GM12875 (cell line): ENCODE measurements around the gene ATP11C.
"Not testable (repeated sequence)": the region's sequence is repeated elsewhere in the genome, so short reads cannot be mapped to it uniquely, and the experiment has no call there.

Source experiments
- H3K4me3 ChIP-seq: one replicate; pipeline ENCODE4 v1.5.1; 2011; ENCODE audit warnings: low read depth, low read length, control low read depth
- TF ChIP-seq, protein P1 (sequence below): IDR thresholded peaks from 2 replicates; pipeline ENCODE4 v1.5.1; 2011; ENCODE audit warnings: low read depth, mild to moderate bottlenecking, control low read depth, inconsistent platforms, low read length, moderate library complexity, borderline replicate concordance; ENCODE audit not compliant: insufficient read depth

The ATP11C gene

DNA sequence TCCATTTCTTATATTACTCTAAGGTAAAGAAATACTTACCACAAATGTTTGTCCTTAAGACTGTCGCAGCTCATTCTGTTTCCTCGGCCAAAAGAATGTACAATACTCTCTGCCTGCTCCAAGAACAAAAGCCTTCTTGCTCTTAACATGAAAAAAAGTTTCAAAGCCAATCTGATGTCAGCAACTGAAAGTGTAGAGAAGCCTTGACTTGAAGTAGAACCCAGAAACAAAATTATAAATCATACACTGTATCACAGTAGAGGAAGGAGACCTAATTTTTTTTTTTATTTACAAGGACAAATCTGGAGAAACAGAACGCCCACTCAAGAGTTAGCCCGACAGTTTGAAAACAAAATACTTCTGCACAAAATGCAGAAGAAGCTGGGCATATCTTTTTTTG lies 224.8 kb downstream of the ATP11C start, which contains the start of gene MCF2:
Gene MCF2, minus strand, starts transcription at position 101 of the 400 bp plus-strand sequence. CDS start 56,423 bp downstream, outside the sequence.
- TF ChIP-seq, protein P1, sequence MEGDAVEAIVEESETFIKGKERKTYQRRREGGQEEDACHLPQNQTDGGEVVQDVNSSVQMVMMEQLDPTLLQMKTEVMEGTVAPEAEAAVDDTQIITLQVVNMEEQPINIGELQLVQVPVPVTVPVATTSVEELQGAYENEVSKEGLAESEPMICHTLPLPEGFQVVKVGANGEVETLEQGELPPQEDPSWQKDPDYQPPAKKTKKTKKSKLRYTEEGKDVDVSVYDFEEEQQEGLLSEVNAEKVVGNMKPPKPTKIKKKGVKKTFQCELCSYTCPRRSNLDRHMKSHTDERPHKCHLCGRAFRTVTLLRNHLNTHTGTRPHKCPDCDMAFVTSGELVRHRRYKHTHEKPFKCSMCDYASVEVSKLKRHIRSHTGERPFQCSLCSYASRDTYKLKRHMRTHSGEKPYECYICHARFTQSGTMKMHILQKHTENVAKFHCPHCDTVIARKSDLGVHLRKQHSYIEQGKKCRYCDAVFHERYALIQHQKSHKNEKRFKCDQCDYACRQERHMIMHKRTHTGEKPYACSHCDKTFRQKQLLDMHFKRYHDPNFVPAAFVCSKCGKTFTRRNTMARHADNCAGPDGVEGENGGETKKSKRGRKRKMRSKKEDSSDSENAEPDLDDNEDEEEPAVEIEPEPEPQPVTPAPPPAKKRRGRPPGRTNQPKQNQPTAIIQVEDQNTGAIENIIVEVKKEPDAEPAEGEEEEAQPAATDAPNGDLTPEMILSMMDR, result no peak
- no peak within 1 kb of the TSS for H3K4me3 ChIP-seq

DNA sequence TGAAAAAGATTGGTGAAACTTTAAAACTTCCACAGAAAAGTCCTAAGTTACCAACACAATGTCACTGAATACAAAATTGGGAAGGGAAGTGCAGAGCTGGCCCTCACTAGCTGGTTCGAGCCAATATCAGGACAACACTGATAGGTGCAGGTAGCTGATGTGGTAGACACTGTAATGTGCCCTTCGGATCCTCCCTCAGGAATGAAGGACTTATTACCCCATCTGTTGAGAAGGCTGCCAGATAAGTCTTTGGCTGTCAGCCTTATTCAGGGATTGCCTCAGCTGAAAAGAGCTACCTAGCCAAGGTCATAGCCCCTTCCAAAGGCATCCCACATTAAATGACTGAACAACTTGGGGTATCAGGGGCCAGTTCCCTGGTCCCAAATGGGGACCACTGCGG lies 230.2 kb downstream of the ATP11C start:
- no peak overlapping the region for H3K4me3 ChIP-seq
- TF ChIP-seq, protein P1, result no peak

DNA sequence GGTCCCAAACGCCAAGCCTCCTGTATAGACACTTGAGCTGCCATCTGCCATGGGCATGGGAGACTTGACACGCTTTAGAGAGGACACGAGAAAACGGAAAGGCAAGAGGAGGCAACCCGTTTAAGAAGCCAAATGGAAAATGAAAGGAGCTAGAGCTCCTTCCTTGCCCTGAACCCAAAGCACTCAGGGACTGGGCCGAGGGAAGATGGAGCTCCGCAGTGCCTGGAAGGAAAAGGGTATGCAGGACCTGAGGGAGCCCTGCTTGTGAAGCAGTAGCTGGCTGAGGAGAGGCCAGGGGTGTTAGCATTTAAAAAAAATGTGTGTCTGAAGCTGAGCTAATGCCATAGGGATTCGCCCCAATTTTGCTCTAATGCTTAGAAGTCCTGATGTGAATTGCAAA lies 239.9 kb downstream of the ATP11C start:
- no peak overlapping the region for H3K4me3 ChIP-seq
- TF ChIP-seq, protein P1, result no peak

- peak overlapping the region; percentile 29 for H3K4me3 ChIP-seq
- TF ChIP-seq, protein P1, result no peak
Observed at GRCh38 chrX:139692506-139692849, 240.4 kb downstream of the ATP11C start.

- H3K4me3 ChIP-seq, result peak overlapping the region; percentile 29
- TF ChIP-seq, protein P1, result no peak
Observed at GRCh38 chrX:139691843-139692505, 240.9 kb downstream of the ATP11C start.

DNA sequence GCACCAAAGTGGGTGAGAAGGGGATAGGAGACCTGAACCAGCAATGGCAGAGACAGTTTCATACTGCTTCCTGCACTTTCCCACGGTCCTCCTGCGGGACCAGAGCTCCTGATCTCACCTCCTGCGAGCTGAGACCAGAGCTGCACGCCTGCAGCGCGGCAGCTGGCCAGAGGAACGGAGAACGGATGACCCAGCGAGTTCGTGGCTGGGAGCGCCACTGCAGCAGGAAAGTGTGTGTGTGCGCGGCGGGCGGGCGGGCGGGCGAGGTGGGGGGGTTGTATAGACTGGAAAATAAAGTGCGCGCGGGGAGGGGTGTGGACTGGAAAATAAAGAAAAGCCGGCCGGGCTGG lies 241.4 kb downstream of the ATP11C start:
- no peak overlapping the region for H3K4me3 ChIP-seq
- TF ChIP-seq, protein P1, result no peak

DNA sequence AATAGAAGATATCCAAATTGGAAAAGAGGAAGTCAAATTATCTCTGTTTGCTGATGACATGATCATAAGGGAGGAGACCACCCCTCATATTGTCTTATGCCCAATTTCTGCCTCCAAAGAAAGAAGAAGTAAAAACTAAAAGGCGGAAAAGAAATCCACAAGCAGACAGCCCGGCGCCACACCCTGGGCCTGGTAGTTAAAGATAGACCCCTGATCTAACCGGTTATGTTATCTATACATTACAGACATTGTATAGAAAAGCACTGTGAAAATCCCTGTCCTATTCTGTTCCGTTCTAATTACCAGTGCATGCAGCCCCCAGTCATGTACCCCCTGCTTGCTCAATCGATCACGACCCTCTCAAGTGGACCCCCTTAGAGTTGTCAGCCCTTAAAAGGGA lies 247.7 kb downstream of the ATP11C start:
- H3K4me3 ChIP-seq, result not testable (repeated sequence)
